Activated B cell treated with CpG ODN at 0.5 μM for 24 hours (primary cell): ENCODE results near the gene CBFA2T3. TPM values are rescaled to one million over a fixed set of nuclear protein-coding genes. Genes with fewer than 3 reads are reported as not detected.

Experiments
- ATAC-seq: fragments of 200-7000 bp; cut with Tn5 transposase; one replicate; pipeline ENCODE4 v1.10.0; 2021; ENCODE audit warnings: low read depth, mild to moderate bottlenecking, moderate library complexity
- CTCF ChIA-PET: fragments of 350-600 bp; sonication (Branson Sonifier 250); formaldehyde crosslinking; loops from one replicate; lab custom pipeline; 2021; ENCODE audit warnings: antibody characterized with exemption; lab: Charles Lee
- POLR2A ChIA-PET: fragments of 350-600 bp; sonication (Branson Sonifier 250); formaldehyde crosslinking; loops from one replicate; lab custom pipeline; 2021; ENCODE audit warnings: antibody characterized with exemption; lab: Charles Lee
- DNase-seq: peaks from one replicate; pipeline ENCODE4 v3.0.0; 2022
- H3K27ac Mint-ChIP-seq: one replicate; pipeline ENCODE4 v1.8.0; 2020; ENCODE audit warnings: mixed read lengths
- H3K27me3 Mint-ChIP-seq: one replicate; pipeline ENCODE4 v1.8.0; 2021; ENCODE audit warnings: mixed read lengths
- H3K36me3 Mint-ChIP-seq: one replicate; pipeline ENCODE4 v1.8.0; 2021; ENCODE audit warnings: low read depth, mixed read lengths
- H3K4me1 Mint-ChIP-seq: one replicate; pipeline ENCODE4 v1.8.0; 2021; ENCODE audit warnings: mixed read lengths
- H3K4me3 Mint-ChIP-seq: one replicate; pipeline ENCODE4 v1.8.0; 2020; ENCODE audit warnings: mild to moderate bottlenecking, mixed read lengths
- H3K9me3 Mint-ChIP-seq: one replicate; pipeline ENCODE4 v1.8.0; 2020; ENCODE audit warnings: mixed read lengths
- CTCF ChIP-seq: fragments of 200-600 bp; IDR thresholded peaks from one replicate; pipeline ENCODE4 v1.8.0; 2022; ENCODE audit warnings: antibody characterized with exemption, mild to moderate bottlenecking
- intact Hi-C: fragments of 100-400 bp; cut with micrococcal nuclease; formaldehyde crosslinking; loops from one replicate; pipeline ENCODE4 v1.15.1; 2024
- total RNA-seq: library from RNA; stranded (reverse); gene quantifications from 2 replicates; pipeline ENCODE4 v1.2.3, GENCODE V29; 2022

Gene CBFA2T3
- total RNA-seq, 1 donor from 2014 or later: 63.3 TPM

GRCh38 chr16:88877564-88878289, 99.3 kb downstream of the CBFA2T3 start:
- intact Hi-C loops: no loop called here
- H3K27me3 Mint-ChIP-seq: no peaks in the 10 kb centered on the region
- H3K4me1 Mint-ChIP-seq: peaks cover 6% of the 10 kb centered on the region
- H3K27ac Mint-ChIP-seq: no peak overlapping the region
- H3K4me3 Mint-ChIP-seq: no peak overlapping the region
- H3K9me3 Mint-ChIP-seq: no peaks in the 10 kb centered on the region
- POLR2A ChIA-PET: no interaction called here
- CTCF ChIA-PET: no interaction called here
- ATAC-seq (no peak), DNase-seq (no peak)
- TF ChIP-seq CTCF: no peak
- H3K36me3 Mint-ChIP-seq: peaks cover 63% of the 10 kb centered on the region

- CTCF ChIA-PET: no interaction called here
- H3K9me3 Mint-ChIP-seq: no peaks in the 10 kb centered on the region
- H3K4me3 Mint-ChIP-seq: no peak overlapping the region
- peaks cover 56% of the 10 kb centered on the region for H3K36me3 Mint-ChIP-seq
- intact Hi-C loops: no loop called here
- H3K27ac Mint-ChIP-seq: no peak overlapping the region
- no peak for ATAC-seq
- H3K27me3 Mint-ChIP-seq: no peaks in the 10 kb centered on the region
- no peak for DNase-seq
- TF ChIP-seq CTCF: no peak
- POLR2A ChIA-PET: no interaction called here
- peaks cover 1% of the 10 kb centered on the region for H3K4me1 Mint-ChIP-seq
Observed at GRCh38 chr16:88876942-88877526, 100.0 kb downstream of the CBFA2T3 start.

GRCh38 chr16:88875703-88876234, 101.2 kb downstream of the CBFA2T3 start:
- Mint-ChIP-seq H3K9me3 (no peaks in the 10 kb centered on the region), H3K4me1 (peaks cover 9% of the 10 kb centered on the region), H3K27me3 (peaks cover 4% of the 10 kb centered on the region), H3K4me3 (no peak overlapping the region), H3K27ac (no peak overlapping the region), H3K36me3 (peaks cover 52% of the 10 kb centered on the region)
- ChIA-PET CTCF (no interaction called here), POLR2A (no interaction called here)
- ATAC-seq (no peak), DNase-seq (no peak)
- intact Hi-C loops: no loop called here
- TF ChIP-seq CTCF: no peak

- no peak for TF ChIP-seq CTCF
- no peaks in the 10 kb centered on the region for H3K9me3 Mint-ChIP-seq
- H3K4me1 Mint-ChIP-seq: peaks cover 12% of the 10 kb centered on the region
- H3K27me3 Mint-ChIP-seq: peaks cover 7% of the 10 kb centered on the region
- POLR2A ChIA-PET: no interaction called here
- H3K27ac Mint-ChIP-seq: no peak overlapping the region
- CTCF ChIA-PET: no interaction called here
- H3K36me3 Mint-ChIP-seq: peaks cover 47% of the 10 kb centered on the region
- no peak overlapping the region for H3K4me3 Mint-ChIP-seq
- intact Hi-C loops: no loop called here
- DNase-seq: no peak
- ATAC-seq: no peak
Observed at GRCh38 chr16:88874938-88875599, 101.9 kb downstream of the CBFA2T3 start.
